ENCODE results near the gene FAIM2. TPM values are rescaled to one million over a fixed set of nuclear protein-coding genes. Genes with fewer than 3 reads are reported as not detected.

FAIM2 gene
- total RNA-seq, 1 donor from 2014 or later = 1.6 TPM

- Histone ChIP-seq H3K27ac (ENCODE audit: low read depth, low read length) (no peak overlapping the region), H3K4me1 (ENCODE audit: control insufficient read depth in 3 of 3, insufficient read depth in 3 of 3, low read length in 3 of 3) (no peaks in the 10 kb centered on the region), H3K36me3 (ENCODE audit: control insufficient read depth in 3 of 3, insufficient read depth in 3 of 3, low read length in 3 of 3) (no peaks in the 10 kb centered on the region), H3K9me3 (ENCODE audit: control insufficient read depth in 3 of 3, low read length in 3 of 3) (no peaks in the 10 kb centered on the region), H3K4me3 (ENCODE audit: low read length in 3 of 3) (no peak overlapping the region), H3K9ac (ENCODE audit: low read depth in 1 of 3, low read length in 3 of 3) (no peak overlapping the region), H3K27me3 (ENCODE audit: control insufficient read depth in 3 of 3, insufficient read depth in 3 of 3, low read length in 3 of 3) (peaks cover 5 to 19% (median 8%) of the 10 kb centered on the region in 3 donors)
Observed at GRCh38 chr12:49890096-49890461, 13.6 kb downstream of the FAIM2 start.

GRCh38 chr12:49889361-49890095 is 14.2 kb downstream of the FAIM2 start:
- Histone ChIP-seq H3K9ac (ENCODE audit: low read depth in 1 of 3, low read length in 3 of 3) (no peak overlapping the region), H3K36me3 (ENCODE audit: control insufficient read depth in 3 of 3, insufficient read depth in 3 of 3, low read length in 3 of 3) (no peaks in the 10 kb centered on the region), H3K9me3 (ENCODE audit: control insufficient read depth in 3 of 3, low read length in 3 of 3) (no peaks in the 10 kb centered on the region), H3K27ac (ENCODE audit: low read depth, low read length) (no peak overlapping the region), H3K4me1 (ENCODE audit: control insufficient read depth in 3 of 3, insufficient read depth in 3 of 3, low read length in 3 of 3) (no peaks in the 10 kb centered on the region), H3K4me3 (ENCODE audit: low read length in 3 of 3) (no peak overlapping the region), H3K27me3 (ENCODE audit: control insufficient read depth in 3 of 3, insufficient read depth in 3 of 3, low read length in 3 of 3) (peaks cover 5 to 19% (median 11%) of the 10 kb centered on the region in 3 donors)

- no peaks in the 10 kb centered on the region for H3K4me1 ChIP-seq (ENCODE audit: control insufficient read depth in 3 of 3, insufficient read depth in 3 of 3, low read length in 3 of 3)
- no peaks in the 10 kb centered on the region for H3K9me3 ChIP-seq (ENCODE audit: control insufficient read depth in 3 of 3, low read length in 3 of 3)
- no peak overlapping the region for H3K27ac ChIP-seq (ENCODE audit: low read depth, low read length)
- peaks cover 5 to 19% (median 14%) of the 10 kb centered on the region in 3 donors for H3K27me3 ChIP-seq (ENCODE audit: control insufficient read depth in 3 of 3, insufficient read depth in 3 of 3, low read length in 3 of 3)
- H3K9ac ChIP-seq (ENCODE audit: low read depth in 1 of 3, low read length in 3 of 3) = no peak overlapping the region
- H3K36me3 ChIP-seq (ENCODE audit: control insufficient read depth in 3 of 3, insufficient read depth in 3 of 3, low read length in 3 of 3) = no peaks in the 10 kb centered on the region
- H3K4me3 ChIP-seq (ENCODE audit: low read length in 3 of 3) = no peak overlapping the region
Observed at GRCh38 chr12:49888461-49889151, 15.1 kb downstream of the FAIM2 start.

- no peaks in the 10 kb centered on the region for H3K4me1 ChIP-seq (ENCODE audit: control insufficient read depth in 3 of 3, insufficient read depth in 3 of 3, low read length in 3 of 3)
- H3K9me3 ChIP-seq (ENCODE audit: control insufficient read depth in 3 of 3, low read length in 3 of 3) = no peaks in the 10 kb centered on the region
- no peak overlapping the region for H3K4me3 ChIP-seq (ENCODE audit: low read length in 3 of 3)
- H3K27me3 ChIP-seq (ENCODE audit: control insufficient read depth in 3 of 3, insufficient read depth in 3 of 3, low read length in 3 of 3) = peaks cover 5 to 19% (median 12%) of the 10 kb centered on the region in 3 donors
- no peak overlapping the region for H3K9ac ChIP-seq (ENCODE audit: low read depth in 1 of 3, low read length in 3 of 3)
- no peaks in the 10 kb centered on the region for H3K36me3 ChIP-seq (ENCODE audit: control insufficient read depth in 3 of 3, insufficient read depth in 3 of 3, low read length in 3 of 3)
- no peak overlapping the region for H3K27ac ChIP-seq (ENCODE audit: low read depth, low read length)
Observed at GRCh38 chr12:49887536-49888401, 15.9 kb downstream of the FAIM2 start.

- H3K27me3 ChIP-seq (ENCODE audit: control insufficient read depth in 3 of 3, insufficient read depth in 3 of 3, low read length in 3 of 3) = peaks cover 0 to 18% (median 15%) of the 10 kb centered on the region in 3 donors
- no peaks in the 10 kb centered on the region for H3K9me3 ChIP-seq (ENCODE audit: control insufficient read depth in 3 of 3, low read length in 3 of 3)
- no peak overlapping the region for H3K9ac ChIP-seq (ENCODE audit: low read depth in 1 of 3, low read length in 3 of 3)
- no peak overlapping the region for H3K27ac ChIP-seq (ENCODE audit: low read depth, low read length)
- H3K4me1 ChIP-seq (ENCODE audit: control insufficient read depth in 3 of 3, insufficient read depth in 3 of 3, low read length in 3 of 3) = no peaks in the 10 kb centered on the region
- H3K36me3 ChIP-seq (ENCODE audit: control insufficient read depth in 3 of 3, insufficient read depth in 3 of 3, low read length in 3 of 3) = no peaks in the 10 kb centered on the region
- H3K4me3 ChIP-seq (ENCODE audit: low read length in 3 of 3) = no peak overlapping the region
Observed at GRCh38 chr12:49887091-49887490, 16.6 kb downstream of the FAIM2 start.

- Histone ChIP-seq H3K4me3 (ENCODE audit: low read length in 3 of 3) (no peak overlapping the region), H3K36me3 (ENCODE audit: control insufficient read depth in 3 of 3, insufficient read depth in 3 of 3, low read length in 3 of 3) (no peaks in the 10 kb centered on the region), H3K27ac (ENCODE audit: low read depth, low read length) (no peak overlapping the region), H3K9me3 (ENCODE audit: control insufficient read depth in 3 of 3, low read length in 3 of 3) (no peaks in the 10 kb centered on the region), H3K27me3 (ENCODE audit: control insufficient read depth in 3 of 3, insufficient read depth in 3 of 3, low read length in 3 of 3) (peaks cover 0 to 15% (median 10%) of the 10 kb centered on the region in 3 donors), H3K4me1 (ENCODE audit: control insufficient read depth in 3 of 3, insufficient read depth in 3 of 3, low read length in 3 of 3) (no peaks in the 10 kb centered on the region), H3K9ac (ENCODE audit: low read depth in 1 of 3, low read length in 3 of 3) (no peak overlapping the region)
Observed at GRCh38 chr12:49885663-49886461, 17.8 kb downstream of the FAIM2 start.

GRCh38 chr12:49885118-49885517 is 18.6 kb downstream of the FAIM2 start:
- Histone ChIP-seq H3K9me3 (ENCODE audit: control insufficient read depth in 3 of 3, low read length in 3 of 3) (no peaks in the 10 kb centered on the region), H3K27me3 (ENCODE audit: control insufficient read depth in 3 of 3, insufficient read depth in 3 of 3, low read length in 3 of 3) (peaks cover 0 to 15% (median 8%) of the 10 kb centered on the region in 3 donors)

GRCh38 chr12:49882851-49883464 is 20.7 kb downstream of the FAIM2 start:
- H3K9me3 ChIP-seq (ENCODE audit: control insufficient read depth in 3 of 3, low read length in 3 of 3) = no peaks in the 10 kb centered on the region

More at GRCh38 chr12:49885118-49885517, 18.6 kb downstream of the FAIM2 start:
- Histone ChIP-seq H3K4me1 (ENCODE audit: control insufficient read depth in 3 of 3, insufficient read depth in 3 of 3, low read length in 3 of 3) (no peaks in the 10 kb centered on the region), H3K27ac (ENCODE audit: low read depth, low read length) (no peak overlapping the region), H3K4me3 (ENCODE audit: low read length in 3 of 3) (no peak overlapping the region), H3K9ac (ENCODE audit: low read depth in 1 of 3, low read length in 3 of 3) (no peak overlapping the region), H3K36me3 (ENCODE audit: control insufficient read depth in 3 of 3, insufficient read depth in 3 of 3, low read length in 3 of 3) (no peaks in the 10 kb centered on the region)

GRCh38 chr12:49882248-49882850 is 21.4 kb downstream of the FAIM2 start:
- Histone ChIP-seq H3K4me1 (ENCODE audit: control insufficient read depth in 3 of 3, insufficient read depth in 3 of 3, low read length in 3 of 3) (no peaks in the 10 kb centered on the region), H3K27ac (ENCODE audit: low read depth, low read length) (no peak overlapping the region), H3K27me3 (ENCODE audit: control insufficient read depth in 3 of 3, insufficient read depth in 3 of 3, low read length in 3 of 3) (peaks cover 0 to 15% (median 6%) of the 10 kb centered on the region in 3 donors), H3K4me3 (ENCODE audit: low read length in 3 of 3) (no peak overlapping the region), H3K36me3 (ENCODE audit: control insufficient read depth in 3 of 3, insufficient read depth in 3 of 3, low read length in 3 of 3) (no peaks in the 10 kb centered on the region), H3K9ac (ENCODE audit: low read depth in 1 of 3, low read length in 3 of 3) (no peak overlapping the region), H3K9me3 (ENCODE audit: control insufficient read depth in 3 of 3, low read length in 3 of 3) (no peaks in the 10 kb centered on the region)

More at GRCh38 chr12:49882851-49883464, 20.7 kb downstream of the FAIM2 start:
- no peak overlapping the region for H3K4me3 ChIP-seq (ENCODE audit: low read length in 3 of 3)
- H3K36me3 ChIP-seq (ENCODE audit: control insufficient read depth in 3 of 3, insufficient read depth in 3 of 3, low read length in 3 of 3) = no peaks in the 10 kb centered on the region
- no peak overlapping the region for H3K27ac ChIP-seq (ENCODE audit: low read depth, low read length)
- peaks cover 0 to 15% (median 8%) of the 10 kb centered on the region in 3 donors for H3K27me3 ChIP-seq (ENCODE audit: control insufficient read depth in 3 of 3, insufficient read depth in 3 of 3, low read length in 3 of 3)
- no peak overlapping the region for H3K9ac ChIP-seq (ENCODE audit: low read depth in 1 of 3, low read length in 3 of 3)
- no peaks in the 10 kb centered on the region for H3K4me1 ChIP-seq (ENCODE audit: control insufficient read depth in 3 of 3, insufficient read depth in 3 of 3, low read length in 3 of 3)

All from skeletal muscle tissue (tissue), 4 donors.